RWPE2 (cell line): Measurements from ENCODE around the gene FSTL5.

Source experiments
- ATAC-seq: fragments of 200-7000 bp; cut with Tn5 transposase; 3 replicates; pipeline ENCODE4 v1.9.1; 2021; ENCODE audit warnings: low read depth
- DNase-seq: peaks from one replicate; pipeline ENCODE4 v3.0.0-alpha.2; 2020; ENCODE audit warnings: low spot score
- H3K27ac ChIP-seq: fragments of 450-650 bp; 2 replicates; pipeline ENCODE4 v1.5.1; 2017; ENCODE audit warnings: mild to moderate bottlenecking; ENCODE audit not compliant: poor library complexity, severe bottlenecking
- H3K27me3 ChIP-seq: fragments of 250-450 bp; sonication (Bioruptor Pico); 2 replicates; pipeline ENCODE4 v1.5.1; 2021; ENCODE audit warnings: mild to moderate bottlenecking, moderate library complexity; ENCODE audit not compliant: insufficient read depth, poor library complexity, severe bottlenecking
- H3K36me3 ChIP-seq: fragments of 250-450 bp; sonication (Bioruptor Pico); 2 replicates; pipeline ENCODE4 v1.5.1; 2020; ENCODE audit warnings: low read depth, mild to moderate bottlenecking, moderate library complexity
- H3K4me1 ChIP-seq: fragments of 250-450 bp; sonication (Bioruptor Pico); 2 replicates; pipeline ENCODE4 v1.5.1; 2021; ENCODE audit warnings: mild to moderate bottlenecking, moderate library complexity; ENCODE audit not compliant: insufficient read depth, poor library complexity, severe bottlenecking
- H3K4me3 ChIP-seq: fragments of 250-450 bp; sonication (Bioruptor Pico); 2 replicates; pipeline ENCODE4 v1.5.1; 2021; ENCODE audit warnings: mild to moderate bottlenecking, moderate library complexity; ENCODE audit not compliant: severe bottlenecking
- H3K9me3 ChIP-seq: fragments of 250-450 bp; sonication (Bioruptor Pico); 2 replicates; pipeline ENCODE4 v1.5.1; 2021; ENCODE audit warnings: mild to moderate bottlenecking, moderate library complexity; ENCODE audit not compliant: severe bottlenecking
- CTCF ChIP-seq: fragments of 450-650 bp; IDR thresholded peaks from one replicate; pipeline ENCODE4 v1.5.1; 2017; ENCODE audit warnings: mild to moderate bottlenecking, moderate library complexity; ENCODE audit not compliant: poor library complexity, severe bottlenecking

The FSTL5 gene

GRCh38 chr4:162010362-162010761, 153.4 kb downstream of the FSTL5 start:
- TF ChIP-seq CTCF, result no peak
- Histone ChIP-seq H3K27ac (no peak overlapping the region), H3K36me3 (no peaks in the 10 kb centered on the region), H3K27me3 (no peaks in the 10 kb centered on the region), H3K4me1 (no peaks in the 10 kb centered on the region), H3K9me3 (no peaks in the 10 kb centered on the region), H3K4me3 (no peak overlapping the region)
- ATAC-seq (no peak), DNase-seq (no peak)

GRCh38 chr4:161992317-161992716, 171.5 kb downstream of the FSTL5 start:
- no peaks in the 10 kb centered on the region for H3K9me3 ChIP-seq
- H3K4me3 ChIP-seq, result no peak overlapping the region
- no peaks in the 10 kb centered on the region for H3K36me3 ChIP-seq
- ATAC-seq (no peak), DNase-seq (no peak)
- H3K27me3 ChIP-seq, result no peaks in the 10 kb centered on the region
- H3K4me1 ChIP-seq, result peaks cover 7% of the 10 kb centered on the region
- TF ChIP-seq CTCF, result no peak
- H3K27ac ChIP-seq, result no peak overlapping the region

GRCh38 chr4:161991811-161992210, 172.0 kb downstream of the FSTL5 start:
- no peak overlapping the region for H3K4me3 ChIP-seq
- no peak for TF ChIP-seq CTCF
- no peak overlapping the region for H3K27ac ChIP-seq
- H3K27me3 ChIP-seq, result no peaks in the 10 kb centered on the region
- peaks cover 7% of the 10 kb centered on the region for H3K4me1 ChIP-seq
- ATAC-seq (no peak), DNase-seq (no peak)
- no peaks in the 10 kb centered on the region for H3K36me3 ChIP-seq
- no peaks in the 10 kb centered on the region for H3K9me3 ChIP-seq

GRCh38 chr4:161990721-161991120, 173.1 kb downstream of the FSTL5 start:
- Histone ChIP-seq H3K4me1 (peaks cover 7% of the 10 kb centered on the region), H3K27ac (no peak overlapping the region), H3K36me3 (no peaks in the 10 kb centered on the region), H3K9me3 (no peaks in the 10 kb centered on the region), H3K4me3 (no peak overlapping the region), H3K27me3 (no peaks in the 10 kb centered on the region)
- TF ChIP-seq CTCF, result no peak
- DNase-seq, result no peak
- ATAC-seq, result peak; percentile 42; the same call in 1 of the 3 replicates

GRCh38 chr4:161988946-161989345, 174.9 kb downstream of the FSTL5 start:
- no peak for DNase-seq
- ATAC-seq, result no peak
- Histone ChIP-seq H3K27ac (no peak overlapping the region), H3K36me3 (no peaks in the 10 kb centered on the region), H3K4me1 (peaks cover 7% of the 10 kb centered on the region), H3K27me3 (no peaks in the 10 kb centered on the region), H3K4me3 (no peak overlapping the region), H3K9me3 (no peaks in the 10 kb centered on the region)
- no peak for TF ChIP-seq CTCF
